Ascending aorta (tissue), 2 donors: Measurements from ENCODE around the gene ERICH3. TPM values are rescaled to one million over a fixed set of nuclear protein-coding genes. Genes with fewer than 3 reads are reported as not detected.

ENCODE experiments used
- DNase-seq, 2 donors: peaks; one replicate each; pipeline ENCODE4 v3.0.0-alpha.2; 2019; ENCODE audit warnings: low spot score in 2 of 2
- H3K27ac ChIP-seq, 2 donors: fragments of 200-600 bp; sonication (generic); one replicate each; pipeline ENCODE4 v1.5.1; 2016 to 2017; ENCODE audit warnings: mild to moderate bottlenecking in 1 of 2
- H3K27me3 ChIP-seq: fragments of 200-600 bp; sonication (generic); one replicate; pipeline ENCODE4 v1.5.1; 2017
- H3K36me3 ChIP-seq, 2 donors: fragments of 200-600 bp; sonication (generic); one replicate each; pipeline ENCODE4 v1.5.1; 2016
- H3K4me1 ChIP-seq, 2 donors: fragments of 200-600 bp; sonication (generic); one replicate each; pipeline ENCODE4 v1.5.1; 2016 to 2017; ENCODE audit warnings: mild to moderate bottlenecking in 1 of 2
- H3K4me3 ChIP-seq, 2 donors: fragments of 200-600 bp; sonication (generic); one replicate each; pipeline ENCODE4 v1.5.1; 2016 to 2017; ENCODE audit warnings: mild to moderate bottlenecking in 1 of 2
- H3K9me3 ChIP-seq, 2 donors: fragments of 200-600 bp; sonication (generic); one replicate each; pipeline ENCODE4 v1.5.1; 2016
- CTCF ChIP-seq, 3 experiments: fragments of 200-600 bp in 2 of 3; fragments of 450-650 bp in 1 of 3; sonication (generic) in 2 of 3; IDR thresholded peaks; one replicate each; pipeline ENCODE4 v1.5.1; 2016 to 2019; ENCODE audit warnings: antibody characterized with exemption in 3 of 3, mild to moderate bottlenecking in 1 of 3, moderate library complexity in 1 of 3
- intact Hi-C: fragments of 100-400 bp; cut with DNase I; formaldehyde crosslinking; loops from one replicate; pipeline ENCODE4 v1.15.1; 2023
- total RNA-seq: library from RNA; depleted of rRNA; stranded (reverse); fragments of >200 nt; gene quantifications from one replicate; pipeline ENCODE4 v1.1.0, GENCODE V29; 2016

Gene ERICH3
- total RNA-seq, 1 donor from 2014 or later = not detected

GRCh38 chr1:74684301-74684700, 10.7 kb upstream of the ERICH3 start:
- TF ChIP-seq CTCF (IDR thresholded peaks at IDR 0.05) = no peak
- H3K9me3 ChIP-seq = no peaks in the 10 kb centered on the region
- no peak overlapping the region for H3K4me3 ChIP-seq
- no peak for DNase-seq
- H3K36me3 ChIP-seq = no peaks in the 10 kb centered on the region
- no peaks in the 10 kb centered on the region for H3K4me1 ChIP-seq
- intact Hi-C loops = no loop called here
- H3K27me3 ChIP-seq = no peaks in the 10 kb centered on the region
- no peak overlapping the region for H3K27ac ChIP-seq

- Histone ChIP-seq H3K4me3 (no peak overlapping the region), H3K36me3 (no peaks in the 10 kb centered on the region), H3K4me1 (no peaks in the 10 kb centered on the region), H3K27me3 (no peaks in the 10 kb centered on the region), H3K9me3 (no peaks in the 10 kb centered on the region), H3K27ac (no peak overlapping the region)
- no peak for TF ChIP-seq CTCF (IDR thresholded peaks at IDR 0.05)
- intact Hi-C loops = no loop called here
- no peak for DNase-seq
These were observed 10.1 kb upstream of the ERICH3 start for GRCh38 chr1:74683656-74684055.

GRCh38 chr1:74681851-74682250, 8.3 kb upstream of the ERICH3 start:
- Histone ChIP-seq H3K4me3 (no peak overlapping the region), H3K27ac (no peak overlapping the region), H3K27me3 (no peaks in the 10 kb centered on the region), H3K9me3 (no peaks in the 10 kb centered on the region), H3K4me1 (no peaks in the 10 kb centered on the region), H3K36me3 (no peaks in the 10 kb centered on the region)
- intact Hi-C loops = no loop called here
- no peak for DNase-seq
- no peak for TF ChIP-seq CTCF (IDR thresholded peaks at IDR 0.05)

GRCh38 chr1:74681449-74681848, 7.9 kb upstream of the ERICH3 start:
- Histone ChIP-seq H3K27me3 (no peaks in the 10 kb centered on the region), H3K4me1 (no peaks in the 10 kb centered on the region), H3K36me3 (no peaks in the 10 kb centered on the region), H3K27ac (no peak overlapping the region), H3K9me3 (no peaks in the 10 kb centered on the region), H3K4me3 (no peak overlapping the region)
- no peak for TF ChIP-seq CTCF (IDR thresholded peaks at IDR 0.05)
- DNase-seq = no peak
- intact Hi-C loops = no loop called here

GRCh38 chr1:74681001-74681400, 7.4 kb upstream of the ERICH3 start:
- H3K27me3 ChIP-seq = no peaks in the 10 kb centered on the region
- no peaks in the 10 kb centered on the region for H3K9me3 ChIP-seq

More at GRCh38 chr1:74681001-74681400, 7.4 kb upstream of the ERICH3 start:
- intact Hi-C loops = no loop called here
- DNase-seq = no peak
- no peaks in the 10 kb centered on the region for H3K4me1 ChIP-seq
- H3K27ac ChIP-seq = no peak overlapping the region
- no peaks in the 10 kb centered on the region for H3K36me3 ChIP-seq
- H3K4me3 ChIP-seq = no peak overlapping the region
- no peak for TF ChIP-seq CTCF (IDR thresholded peaks at IDR 0.05)
